K562 (cell line): ENCODE data around the gene SERPINH1. TPM values are rescaled to one million over a fixed set of nuclear protein-coding genes. Genes with fewer than 3 reads are reported as not detected.

Source experiments
- CREB1 ChIP-seq, 2 experiments: sonication (generic) in 1 of 2; formaldehyde crosslinking in 1 of 2; IDR thresholded peaks; 2 replicates each; pipeline versions ENCODE4 v1.6.1 to v1.8.0; 2012 to 2022; ENCODE audit warnings: inconsistent platforms in 1 of 2, mild to moderate bottlenecking in 1 of 2, missing genetic modification reagents in 1 of 2, moderate library complexity in 1 of 2
- EP300 ChIP-seq: IDR thresholded peaks from 2 replicates; pipeline ENCODE4 v1.6.1; 2012; ENCODE audit warnings: low read length, improper control_type of control experiment
- GTF2A2 ChIP-seq: IDR thresholded peaks from 2 replicates; pipeline ENCODE4 v1.6.1; 2016; ENCODE audit warnings: mild to moderate bottlenecking, missing genetic modification characterization, missing compliant biosample characterization
- HDAC1 ChIP-seq, 2 experiments: fragments of 450-650 bp; IDR thresholded peaks; 2 replicates each; pipeline ENCODE4 v1.6.1; 2016 to 2017; ENCODE audit warnings: inconsistent platforms in 1 of 2, mild to moderate bottlenecking in 1 of 2, moderate library complexity in 1 of 2
- LCOR ChIP-seq: sonication (generic); formaldehyde crosslinking; IDR thresholded peaks from 2 replicates; pipeline ENCODE4 v1.8.0; 2022; ENCODE audit warnings: mild to moderate bottlenecking, missing genetic modification reagents
- NFATC3 ChIP-seq: fragments of 450-650 bp; IDR thresholded peaks from 2 replicates; pipeline ENCODE4 v1.6.1; 2017; ENCODE audit warnings: mild to moderate bottlenecking
- POU5F1 ChIP-seq: fragments of 150-350 bp; IDR thresholded peaks from 2 replicates; pipeline ENCODE4 v1.6.1; 2014; ENCODE audit warnings: borderline replicate concordance, low read length, low read depth, mild to moderate bottlenecking; ENCODE audit not compliant: partially characterized antibody
- SAFB ChIP-seq: fragments of 200-400 bp; formaldehyde crosslinking; IDR thresholded peaks from 2 replicates; pipeline ENCODE4 v1.6.1; 2017; ENCODE audit warnings: low read depth, low read length, borderline replicate concordance
- SMAD4 ChIP-seq: fragments of 250-450 bp; sonication (Bioruptor Pico); conservative IDR thresholded peaks from 2 replicates; pipeline ENCODE4 v1.8.0; 2021; ENCODE audit warnings: inconsistent platforms, mild to moderate bottlenecking, moderate library complexity
- SMARCA4 ChIP-seq: fragments of 450-650 bp; IDR thresholded peaks from 2 replicates; pipeline ENCODE4 v1.6.1; 2016
- SMARCE1 ChIP-seq: fragments of 450-650 bp; IDR thresholded peaks from 2 replicates; pipeline ENCODE4 v1.7.1; 2016; ENCODE audit warnings: mild to moderate bottlenecking
- ZFP91 ChIP-seq: sonication (generic); formaldehyde crosslinking; IDR thresholded peaks from 2 replicates; pipeline ENCODE4 v1.8.0; 2022; ENCODE audit warnings: mild to moderate bottlenecking, missing genetic modification reagents
- ZNF639 ChIP-seq, 2 experiments: fragments of 200-800 bp in 1 of 2; sonication (Bioruptor generic) in 1 of 2; sonication (generic) in 1 of 2; formaldehyde crosslinking in 1 of 2; IDR thresholded peaks in 1 of 2; conservative IDR thresholded peaks in 1 of 2; 2 replicates each; pipeline versions ENCODE4 v1.5.0 to v1.6.1; 2016 to 2020; ENCODE audit warnings: missing compliant biosample characterization in 1 of 2, missing genetic modification characterization in 1 of 2, missing genetic modification reagents in 1 of 2
- polyA plus RNA-seq, 8 experiments: library from polyadenylated mRNA; depleted of rRNA in 4 of 8; stranded (reverse) in 5 of 8; unstranded in 3 of 8; fragments of >200 nt; fragmentation: Nextera tagmentation in 2 of 8; fragmentation: Illumina TruSeq in 1 of 8; extraction: Ambion mirVana in 2 of 8; extraction: Trizol in 1 of 8; gene quantifications; 2 replicates each; pipeline versions ENCODE4 v1.2.1 to v1.2.3, GENCODE V29; 2011 to 2014; ENCODE audit warnings: inconsistent platforms in 1 of 8, missing spikeins in 1 of 8
- total RNA-seq, 7 experiments: library from RNA; depleted of rRNA in 6 of 7; stranded (reverse); fragments of >200 nt in 6 of 7; fragmentation: Illumina TruSeq in 2 of 7; extraction: Trizol in 2 of 7; gene quantifications; 2 replicates each; pipeline versions ENCODE4 v1.2.1 to v1.2.3, GENCODE V29; 2011 to 2021; ENCODE audit warnings: low replicate concordance in 1 of 7

The SERPINH1 gene
- total and polyA plus RNA-seq, 9 of the 15 experiments (the other 6 are each of a cell fraction or from before 2014, with no cell fraction given) = 2.8 to 106 (median 67.9) TPM

- no peak for TF ChIP-seq HDAC1 (IDR thresholded peaks at IDR 0.05)
- TF ChIP-seq LCOR (CRISPR knock-in tag) = no peak
- no peak for TF ChIP-seq ZNF639 (CRISPR knock-in tag; conservative IDR thresholded peaks at IDR 0.05 in 1 of 2, IDR thresholded peaks at IDR 0.05 in 1 of 2)
- no peak for TF ChIP-seq CREB1 (IDR thresholded peaks at IDR 0.05)
- TF ChIP-seq CREB1 (CRISPR knock-in tag; IDR thresholded peaks at IDR 0.05) = peak; percentile 40; the same call in 1 of the 2 replicates
- no peak for TF ChIP-seq GTF2A2
- no peak for TF ChIP-seq EP300
- TF ChIP-seq SMAD4 (CRISPR knock-in tag) = 0 out of 2 replicates have a peak, but pooled peaks have one; percentile 40
- no peak for TF ChIP-seq POU5F1
- TF ChIP-seq SMARCA4 = peak; percentile 63; the same call in 1 of the 2 replicates
- peak; percentile 44 for TF ChIP-seq SMARCE1
- no peak for TF ChIP-seq NFATC3
- no peak for TF ChIP-seq ZFP91 (CRISPR knock-in tag)
- no peak for TF ChIP-seq SAFB
Measured at GRCh38 chr11:75536786-75537641, 25.0 kb upstream of the SERPINH1 start (continued).
